ENCODE data around the gene HEMGN.

HEMGN gene

DNA sequence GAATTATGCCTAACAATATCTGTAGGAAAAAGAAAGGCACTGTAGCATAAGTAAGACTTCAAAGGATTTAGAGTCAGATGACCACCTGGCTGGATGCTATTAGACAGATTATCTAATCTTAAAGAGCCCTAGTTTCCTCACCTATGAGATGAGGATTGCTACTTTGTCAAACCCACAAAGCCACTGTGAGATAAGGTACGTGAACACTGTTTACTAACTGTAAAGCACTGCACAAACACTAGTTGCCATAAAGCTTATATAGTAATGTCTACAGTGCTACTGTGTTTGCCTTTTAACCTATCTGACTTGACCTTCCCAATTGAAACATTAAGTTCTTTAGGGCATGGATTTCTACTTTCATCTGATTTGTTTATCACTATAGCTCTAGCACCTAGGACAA lies 26.0 kb downstream of the HEMGN start:
- DNase-seq (ENCODE audit: low spot score) = no peak
- TF ChIP-seq, protein P1, sequence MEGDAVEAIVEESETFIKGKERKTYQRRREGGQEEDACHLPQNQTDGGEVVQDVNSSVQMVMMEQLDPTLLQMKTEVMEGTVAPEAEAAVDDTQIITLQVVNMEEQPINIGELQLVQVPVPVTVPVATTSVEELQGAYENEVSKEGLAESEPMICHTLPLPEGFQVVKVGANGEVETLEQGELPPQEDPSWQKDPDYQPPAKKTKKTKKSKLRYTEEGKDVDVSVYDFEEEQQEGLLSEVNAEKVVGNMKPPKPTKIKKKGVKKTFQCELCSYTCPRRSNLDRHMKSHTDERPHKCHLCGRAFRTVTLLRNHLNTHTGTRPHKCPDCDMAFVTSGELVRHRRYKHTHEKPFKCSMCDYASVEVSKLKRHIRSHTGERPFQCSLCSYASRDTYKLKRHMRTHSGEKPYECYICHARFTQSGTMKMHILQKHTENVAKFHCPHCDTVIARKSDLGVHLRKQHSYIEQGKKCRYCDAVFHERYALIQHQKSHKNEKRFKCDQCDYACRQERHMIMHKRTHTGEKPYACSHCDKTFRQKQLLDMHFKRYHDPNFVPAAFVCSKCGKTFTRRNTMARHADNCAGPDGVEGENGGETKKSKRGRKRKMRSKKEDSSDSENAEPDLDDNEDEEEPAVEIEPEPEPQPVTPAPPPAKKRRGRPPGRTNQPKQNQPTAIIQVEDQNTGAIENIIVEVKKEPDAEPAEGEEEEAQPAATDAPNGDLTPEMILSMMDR (IDR thresholded peaks at IDR 0.05) = no peak
- Histone ChIP-seq H3K4me3 (no peak overlapping the region), H3K27ac (no peak overlapping the region)

DNA sequence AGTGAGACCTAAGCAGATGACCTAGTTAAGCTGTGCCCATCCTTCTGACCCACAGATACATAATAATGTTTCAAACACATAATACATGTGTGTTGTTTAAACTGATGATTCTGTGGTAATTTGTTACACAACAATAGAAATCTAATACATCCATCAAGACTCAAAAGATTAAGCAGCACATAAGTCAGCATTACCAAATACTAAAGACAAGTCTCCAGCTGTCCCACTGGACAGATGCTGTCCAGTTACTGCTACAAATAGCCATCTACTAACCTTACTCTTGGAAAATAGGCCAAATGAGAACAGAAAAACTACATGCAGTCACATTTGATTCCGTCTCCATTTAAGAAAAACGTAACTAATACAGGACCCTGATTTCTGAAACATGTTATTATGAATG lies 26.4 kb downstream of the HEMGN start:
- TF ChIP-seq, protein P1 (IDR thresholded peaks at IDR 0.05) = no peak
- H3K4me3 ChIP-seq = no peak overlapping the region
- H3K27ac ChIP-seq = no peak overlapping the region
- no peak for DNase-seq (ENCODE audit: low spot score)

DNA sequence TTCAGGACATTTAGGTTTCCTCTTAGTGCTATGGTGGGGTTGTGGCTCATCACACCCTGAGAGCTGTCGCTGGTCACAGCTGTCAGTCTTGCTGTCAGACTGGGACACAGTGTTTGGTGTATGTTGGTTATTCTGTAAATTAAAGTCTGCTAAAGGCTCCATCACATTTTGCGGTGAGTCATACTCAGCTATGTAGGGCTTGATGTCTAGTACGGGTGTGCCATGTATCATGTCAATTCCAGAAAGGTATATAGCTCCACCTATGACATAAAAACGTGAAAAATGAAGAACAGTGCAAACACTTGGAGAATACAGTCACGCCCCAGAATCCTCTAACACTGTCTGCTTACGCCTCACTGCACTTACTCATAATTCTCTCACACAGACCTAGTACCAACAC lies 27.6 kb downstream of the HEMGN start:
- Histone ChIP-seq H3K4me3 (no peak overlapping the region), H3K27ac (no peak overlapping the region)
- TF ChIP-seq, protein P1 (IDR thresholded peaks at IDR 0.05) = no peak
- DNase-seq (ENCODE audit: low spot score) = no peak

DNA sequence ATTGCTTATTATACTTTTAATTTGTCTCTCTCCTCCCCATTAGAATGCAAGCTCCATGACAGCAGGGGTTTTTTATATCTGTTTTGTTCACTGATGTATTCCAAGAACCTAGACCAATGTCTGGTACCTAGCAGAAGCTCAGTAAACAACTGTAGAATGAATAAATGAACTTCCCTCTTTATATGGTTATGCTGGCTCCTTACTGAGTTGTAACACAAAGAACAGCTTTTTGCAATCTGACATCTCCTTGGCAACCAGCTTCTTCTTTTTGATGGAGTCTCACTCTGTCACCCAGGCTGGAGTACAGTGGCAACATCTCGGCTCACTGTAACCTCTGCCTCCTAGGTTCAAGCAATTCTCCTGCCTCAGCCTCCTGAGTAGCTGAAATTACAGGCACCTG lies 29.3 kb downstream of the HEMGN start:
- H3K27ac ChIP-seq = no peak overlapping the region
- no peak for DNase-seq (ENCODE audit: low spot score)
- TF ChIP-seq, protein P1 (IDR thresholded peaks at IDR 0.05) = no peak
- H3K4me3 ChIP-seq = no peak overlapping the region

DNA sequence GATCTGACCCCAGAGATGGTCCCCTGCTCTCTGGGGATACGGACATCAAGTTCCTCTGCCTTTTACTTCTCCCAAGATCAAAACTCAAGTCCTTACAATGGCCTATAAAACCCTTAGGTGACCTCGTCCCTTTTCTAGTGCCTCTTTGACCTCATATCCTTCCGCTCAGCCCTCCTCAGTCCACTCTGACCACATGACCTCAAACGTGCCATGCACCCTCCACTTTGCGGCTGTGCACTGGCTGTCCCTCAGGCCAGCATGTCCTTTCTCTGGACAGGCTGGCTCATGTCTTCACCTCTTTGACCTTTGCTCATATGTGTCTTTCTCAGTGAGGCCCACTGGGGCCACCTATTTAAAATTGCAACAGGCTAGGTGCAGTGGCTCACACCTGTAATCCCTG lies 30.3 kb downstream of the HEMGN start:
- Histone ChIP-seq H3K27ac (no peak overlapping the region), H3K4me3 (no peak overlapping the region)
- TF ChIP-seq, protein P1 (IDR thresholded peaks at IDR 0.05) = no peak
- no peak for DNase-seq (ENCODE audit: low spot score)

DNA sequence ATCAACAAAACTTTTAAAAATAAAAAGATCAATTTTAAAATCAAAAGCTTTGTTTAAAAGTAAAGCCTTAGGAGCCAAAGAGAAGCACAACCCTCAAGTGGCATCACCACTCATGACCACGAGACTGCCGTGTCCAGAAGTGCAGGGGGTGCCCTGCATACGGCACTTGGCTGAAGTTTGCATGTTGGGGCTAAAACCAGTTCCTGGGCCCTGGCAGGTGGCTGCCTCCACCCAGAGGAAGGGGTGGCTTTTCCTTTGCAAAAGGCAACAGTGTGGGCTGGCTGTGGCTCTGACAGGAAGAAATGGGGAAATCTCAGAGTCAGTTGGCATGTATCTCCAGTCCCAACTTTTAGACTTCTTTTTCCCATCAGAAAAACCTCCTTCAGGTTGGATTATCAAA lies 30.9 kb downstream of the HEMGN start:
- no peak for DNase-seq (ENCODE audit: low spot score)
- TF ChIP-seq, protein P1 (IDR thresholded peaks at IDR 0.05) = no peak
- H3K4me3 ChIP-seq = no peak overlapping the region
- H3K27ac ChIP-seq = no peak overlapping the region

DNA sequence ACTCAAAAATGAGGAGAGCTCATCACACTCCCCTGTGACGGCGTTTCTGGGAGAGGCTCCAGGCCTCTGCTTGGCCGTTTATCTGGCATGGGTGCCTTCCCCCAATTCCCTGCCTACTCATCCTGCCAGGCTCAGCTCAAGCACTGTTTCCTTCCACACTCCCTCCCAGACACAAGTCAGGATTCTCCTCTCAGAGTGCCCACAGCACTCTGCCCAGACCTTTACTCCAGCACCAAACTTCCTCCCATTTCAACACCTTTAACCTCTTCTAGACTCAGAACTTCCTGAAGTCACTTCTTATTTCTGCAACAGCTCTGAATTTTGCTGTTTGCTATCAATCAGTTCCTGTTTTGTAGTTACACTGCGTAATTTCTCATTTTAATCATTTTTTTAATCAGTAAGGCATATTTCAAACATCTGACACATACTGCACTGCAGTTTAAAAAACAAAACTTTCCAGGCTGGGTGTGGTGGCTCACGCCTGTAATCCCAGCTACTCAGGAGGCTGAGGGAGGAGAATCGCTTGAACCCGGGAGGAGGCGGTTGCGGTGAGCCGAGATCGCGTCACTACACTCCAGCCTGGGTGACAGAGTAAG lies 31.6 kb downstream of the HEMGN start:
- Histone ChIP-seq H3K4me3 (no peak overlapping the region), H3K27ac (peak overlapping the region in 1 of 2 donors; percentile 38)
- TF ChIP-seq, protein P1 (IDR thresholded peaks at IDR 0.05) = no peak
- no peak for DNase-seq (ENCODE audit: low spot score)

All from coronary artery (tissue), 2 donors.